DND-41 (cell line): ENCODE results near the gene C16orf86.

Experiments
- ATAC-seq: fragments of 200-7000 bp; cut with Tn5 transposase; 3 replicates; pipeline ENCODE4 v1.9.1; 2021; ENCODE audit warnings: low read depth; ENCODE audit not compliant: insufficient read depth
- DNase-seq: peaks from one replicate; pipeline ENCODE4 v3.0.0-alpha.2; 2020
- H2AFZ ChIP-seq: 2 replicates; pipeline ENCODE4 v1.6.0; 2012; ENCODE audit warnings: low read depth, low read length
- H3K27ac ChIP-seq: 2 replicates; pipeline ENCODE4 v1.5.1; 2012; ENCODE audit warnings: low read length, inconsistent platforms
- H3K27me3 ChIP-seq: fragments of 200-600 bp; sonication (generic); 2 replicates; pipeline ENCODE4 v1.6.0; 2012; ENCODE audit warnings: low read length, mild to moderate bottlenecking, inconsistent platforms; ENCODE audit not compliant: insufficient read depth, poor library complexity
- H3K36me3 ChIP-seq: 2 replicates; pipeline ENCODE4 v1.5.1; 2012; ENCODE audit warnings: low read length, inconsistent platforms; ENCODE audit not compliant: insufficient read depth
- H3K4me1 ChIP-seq: 2 replicates; pipeline ENCODE4 v1.5.1; 2012; ENCODE audit warnings: mild to moderate bottlenecking, low read length; ENCODE audit not compliant: insufficient read depth
- H3K4me2 ChIP-seq: 2 replicates; pipeline ENCODE4 v1.6.0; 2012; ENCODE audit warnings: mild to moderate bottlenecking, moderate library complexity, low read length, inconsistent platforms; ENCODE audit not compliant: insufficient read depth
- H3K4me3 ChIP-seq, 2 experiments: fragments of 200-600 bp in 1 of 2; shearing (Covaris generic) in 1 of 2; 2 replicates each; pipeline ENCODE4 v1.5.1; 2012 to 2016; ENCODE audit warnings: inconsistent platforms in 2 of 2, low read length in 2 of 2, mild to moderate bottlenecking in 2 of 2, low read depth in 1 of 2, moderate library complexity in 1 of 2
- H3K79me2 ChIP-seq: 2 replicates; pipeline ENCODE4 v1.6.0; 2012; ENCODE audit warnings: low read length, inconsistent platforms; ENCODE audit not compliant: insufficient read depth
- H3K9ac ChIP-seq: 2 replicates; pipeline ENCODE4 v1.6.0; 2012; ENCODE audit warnings: low read depth, mild to moderate bottlenecking, inconsistent platforms, low read length, moderate library complexity
- H3K9me3 ChIP-seq: 2 replicates; pipeline ENCODE4 v1.5.1; 2012; ENCODE audit warnings: low read length, moderate library complexity, mild to moderate bottlenecking, inconsistent platforms; ENCODE audit not compliant: insufficient read depth, severe bottlenecking
- H4K20me1 ChIP-seq: 2 replicates; pipeline ENCODE4 v1.6.0; 2012; ENCODE audit warnings: low read length; ENCODE audit not compliant: insufficient read depth
- CTCF ChIP-seq: IDR thresholded peaks from 2 replicates; pipeline ENCODE4 v1.5.1; 2012; ENCODE audit warnings: borderline replicate concordance, low read length, moderate library complexity, mild to moderate bottlenecking; ENCODE audit not compliant: poor library complexity, severe bottlenecking; ENCODE audit errors: extremely low read depth
- EZH2 ChIP-seq: IDR thresholded peaks from 3 replicates; pipeline ENCODE4 v1.6.1; 2012; ENCODE audit warnings: borderline replicate concordance, low read depth, mild to moderate bottlenecking, moderate library complexity, low read length, inconsistent platforms; ENCODE audit not compliant: severe bottlenecking

The C16orf86 gene

DNA sequence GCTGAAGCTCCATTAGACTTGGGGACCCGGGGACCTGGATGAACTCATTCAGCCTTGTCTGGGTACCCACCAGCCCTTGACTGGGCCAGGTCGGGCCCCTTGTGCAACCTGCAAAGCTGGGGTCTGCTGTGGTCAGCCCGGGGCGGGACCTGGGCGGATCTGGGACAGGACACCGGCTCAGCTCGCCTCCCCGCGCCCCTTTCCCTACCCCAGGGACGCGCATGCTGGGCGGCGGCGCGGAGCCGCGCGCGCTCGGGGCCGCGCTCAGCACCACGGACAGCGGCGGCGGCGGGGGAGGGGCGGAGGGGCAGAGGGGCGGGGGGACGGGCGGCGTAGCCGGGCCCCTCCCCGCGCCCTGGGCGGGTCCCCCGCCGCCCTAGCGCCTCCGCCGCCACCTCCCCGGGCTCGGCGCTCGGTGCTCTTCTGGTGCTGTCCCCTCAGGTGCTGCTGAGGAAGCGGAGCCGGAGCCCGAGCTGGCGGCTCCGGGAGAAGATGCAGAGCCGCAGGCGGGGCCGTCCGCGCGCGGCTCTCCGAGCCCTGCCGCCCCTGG lies 14.0 kb upstream of the C16orf86 start:
- DNase-seq (no peak), ATAC-seq (no peak)
- no peak overlapping the region for H3K4me2 ChIP-seq
- TF ChIP-seq CTCF (no peak), EZH2 (no peak)
- H3K79me2 ChIP-seq = peaks cover 2% of the 10 kb centered on the region; the same call in 1 of the 2 replicates
- H4K20me1 ChIP-seq = peaks cover 34% of the 10 kb centered on the region
- no peaks in the 10 kb centered on the region for H3K9me3 ChIP-seq
- H3K36me3 ChIP-seq = peaks cover 87% of the 10 kb centered on the region
- H2AFZ ChIP-seq = no peak overlapping the region
- no peaks in the 10 kb centered on the region for H3K27me3 ChIP-seq
- no peak overlapping the region for H3K27ac ChIP-seq
- H3K4me1 ChIP-seq = no peaks in the 10 kb centered on the region; the same call in 1 of the 2 replicates
- H3K4me3 ChIP-seq = no peak overlapping the region
- no peak overlapping the region for H3K9ac ChIP-seq

- Histone ChIP-seq H3K9me3 (no peaks in the 10 kb centered on the region), H3K27ac (no peak overlapping the region), H3K4me2 (no peak overlapping the region), H2AFZ (no peak overlapping the region), H3K36me3 (peaks cover 87% of the 10 kb centered on the region), H3K79me2 (peaks cover 5% of the 10 kb centered on the region), H3K9ac (no peak overlapping the region), H3K4me3 (no peak overlapping the region), H4K20me1 (peaks cover 40% of the 10 kb centered on the region), H3K4me1 (peaks cover 5% of the 10 kb centered on the region), H3K27me3 (no peaks in the 10 kb centered on the region)
- DNase-seq = no peak
- no peak for TF ChIP-seq CTCF
- TF ChIP-seq EZH2 = no peak
- ATAC-seq = no peak
Observed at GRCh38 chr16:67653128-67653788, 13.4 kb upstream of the C16orf86 start.

- H2AFZ ChIP-seq = no peak overlapping the region
- H3K27ac ChIP-seq = no peak overlapping the region
- no peak overlapping the region for H3K9ac ChIP-seq
- H3K4me2 ChIP-seq = no peak overlapping the region
- no peak for TF ChIP-seq CTCF
- no peak for TF ChIP-seq EZH2
- H4K20me1 ChIP-seq = peaks cover 47% of the 10 kb centered on the region
- no peaks in the 10 kb centered on the region for H3K27me3 ChIP-seq
- H3K4me3 ChIP-seq = no peak overlapping the region
- no peaks in the 10 kb centered on the region for H3K9me3 ChIP-seq
- ATAC-seq (no peak), DNase-seq (no peak)
- peaks cover 11% of the 10 kb centered on the region for H3K79me2 ChIP-seq
- peaks cover 87% of the 10 kb centered on the region for H3K36me3 ChIP-seq
- peaks cover 12% of the 10 kb centered on the region for H3K4me1 ChIP-seq
Observed at GRCh38 chr16:67653789-67654402, 12.7 kb upstream of the C16orf86 start.
